HepG2 (cell line): Measurements from ENCODE around the gene MINDY2. TPM values are rescaled to one million over a fixed set of nuclear protein-coding genes. Genes with fewer than 3 reads are reported as not detected.

Source experiments
- ATAC-seq: fragments of 200-7000 bp; cut with Tn5 transposase; 3 replicates; pipeline ENCODE4 v1.9.1; 2020; ENCODE audit warnings: mild to moderate bottlenecking, moderate library complexity
- BruUV-seq: library from RNA; stranded (reverse); fragments of 400-500 nt; replicated peaks from 2 replicates; lab custom pipeline; 2021; lab: Mats Ljungman, UMichigan
- CTCF ChIA-PET: fragments of 300-600 bp; formaldehyde crosslinking; extraction: SDS; loops from one replicate; lab custom pipeline; 2021; ENCODE audit warnings: low total read pairs, inconsistent platforms, low intra/inter-chr PET ratio; lab: Yijun Ruan, JAX
- POLR2A ChIA-PET: fragments of 350-600 bp; sonication (Branson Sonifier 250); formaldehyde crosslinking; loops from one replicate; lab custom pipeline; 2020; ENCODE audit warnings: antibody characterized with exemption, inconsistent platforms; lab: Yijun Ruan, JAX
- DNase-seq: peaks from one replicate; pipeline ENCODE4 v3.0.0-alpha.2; 2015; ENCODE audit warnings: low spot score
- FAIRE-seq: peaks from 3 replicates; lab custom pipeline; 2011; peaks lifted over from hg19 to GRCh38; lab: Jason Lieb, UNC
- H2AFZ ChIP-seq: one replicate; pipeline ENCODE4 v1.6.1; 2011; ENCODE audit warnings: low read length, inconsistent platforms
- H3K27ac ChIP-seq: fragments of 300-600 bp; 3 replicates; pipeline ENCODE4 v1.8.0; 2011; ENCODE audit warnings: mixed run types, mild to moderate bottlenecking, mixed read lengths, low read length, inconsistent platforms; ENCODE audit not compliant: insufficient read depth; ENCODE audit errors: extremely low read length
- H3K27me3 ChIP-seq, 2 experiments: fragments of 200-600 bp in 1 of 2; 2 replicates in 1 of 2; 3 replicates in 1 of 2; pipeline versions ENCODE4 v1.6.0 to v1.8.0; 2011; ENCODE audit warnings: low read length in 2 of 2, mild to moderate bottlenecking in 2 of 2, moderate library complexity in 2 of 2, inconsistent platforms in 1 of 2; ENCODE audit not compliant: insufficient read depth in 2 of 2, control insufficient read depth in 1 of 2
- H3K36me3 ChIP-seq, 2 experiments: fragments of 200-600 bp in 1 of 2; replicated peaks in 1 of 2; 2 replicates in 1 of 2; 3 replicates in 1 of 2; pipeline versions ENCODE4 v1.5.1 to v1.8.0; 2011; ENCODE audit warnings: low read length in 2 of 2, inconsistent platforms in 1 of 2; ENCODE audit not compliant: insufficient read depth in 2 of 2, control insufficient read depth in 1 of 2
- H3K4me1 ChIP-seq: 2 replicates; pipeline ENCODE4 v1.5.1; 2012; ENCODE audit warnings: low read length, inconsistent platforms; ENCODE audit not compliant: insufficient read depth
- H3K4me2 ChIP-seq: 2 replicates; pipeline ENCODE4 v1.6.0; 2011; ENCODE audit warnings: low read depth, low read length, inconsistent platforms
- H3K4me3 ChIP-seq, 3 experiments: fragments of 200-600 bp in 1 of 3; sonication (generic), shearing (Covaris generic) in 1 of 3; replicated peaks in 1 of 3; 2 replicates each; pipeline ENCODE4 v1.5.1; 2011 to 2016; ENCODE audit warnings: low read length in 3 of 3, inconsistent platforms in 2 of 3, low read depth in 2 of 3, mild to moderate bottlenecking in 2 of 3, control low read depth in 1 of 3, mixed read lengths in 1 of 3; ENCODE audit not compliant: insufficient read depth in 1 of 3
- H3K79me2 ChIP-seq: one replicate; pipeline ENCODE4 v1.6.1; 2011; ENCODE audit warnings: low read length, inconsistent platforms; ENCODE audit not compliant: insufficient read depth
- H3K9ac ChIP-seq: 2 replicates; pipeline ENCODE4 v1.6.0; 2011; ENCODE audit warnings: mild to moderate bottlenecking, low read depth, low read length, inconsistent platforms; ENCODE audit not compliant: insufficient read depth
- H3K9me3 ChIP-seq: 2 replicates; pipeline ENCODE4 v1.5.1; 2012; ENCODE audit warnings: mild to moderate bottlenecking, low read length
- H4K20me1 ChIP-seq: 2 replicates; pipeline ENCODE4 v1.6.0; 2011; ENCODE audit warnings: inconsistent platforms, mild to moderate bottlenecking, low read length, moderate library complexity; ENCODE audit not compliant: insufficient read depth
- NFIB ChIP-seq: sonication (generic); formaldehyde crosslinking; IDR thresholded peaks from 2 replicates; pipeline ENCODE4 v1.9.0; 2021; ENCODE audit warnings: missing genetic modification reagents, mild to moderate bottlenecking, borderline replicate concordance
- NFKB2 ChIP-seq: sonication (generic); formaldehyde crosslinking; IDR thresholded peaks from 2 replicates; pipeline ENCODE4 v1.4.0; 2020; ENCODE audit warnings: missing genetic modification reagents, borderline replicate concordance
- PATZ1 ChIP-seq: sonication (generic); formaldehyde crosslinking; IDR thresholded peaks from 2 replicates; pipeline ENCODE4 v1.4.0; 2020; ENCODE audit warnings: missing genetic modification reagents
- PRDM10 ChIP-seq: sonication (generic); formaldehyde crosslinking; IDR thresholded peaks from 2 replicates; pipeline ENCODE4 v1.4.0; 2020; ENCODE audit warnings: low read depth, missing genetic modification reagents
- PRDM4 ChIP-seq: sonication (generic); formaldehyde crosslinking; IDR thresholded peaks from 2 replicates; pipeline ENCODE4 v1.9.0; 2021; ENCODE audit warnings: missing genetic modification reagents, borderline replicate concordance
- RFX5 ChIP-seq: IDR thresholded peaks from 2 replicates; pipeline ENCODE4 v1.6.1; 2011; ENCODE audit warnings: low read depth, low read length, improper control_type of control experiment
- THAP11 ChIP-seq: IDR thresholded peaks from 2 replicates; pipeline ENCODE4 v1.6.1; 2016; ENCODE audit warnings: missing biosample characterization, missing genetic modification reagents
- ZFP41 ChIP-seq: sonication (generic); formaldehyde crosslinking; IDR thresholded peaks from 2 replicates; pipeline ENCODE4 v1.4.0; 2020; ENCODE audit warnings: mild to moderate bottlenecking, missing genetic modification reagents, borderline replicate concordance
- ZNF792 ChIP-seq: IDR thresholded peaks from 2 replicates; pipeline ENCODE4 v1.6.1; 2016
- WGBS: methylation state at CpG from one replicate; pipeline ENCODE4 v1.1.6; 2017; ENCODE audit warnings: low lambda C conversion rate; 5-methylcytosine and 5-hydroxymethylcytosine counted together
- in situ Hi-C: cut with HindIII; loops from 2 replicates; pipeline ENCODE4 v1.10.0; 2017; ENCODE audit warnings: low pct_unique_long_range_greater_than_20kb; ENCODE audit not compliant: extremely low pct_ligation_motif_present
- intact Hi-C: fragments of 100-400 bp; cut with micrococcal nuclease; formaldehyde crosslinking; loops from one replicate; pipeline ENCODE4 v1.10.0; 2022; ENCODE audit not compliant: unreplicated experiment
- polyA plus RNA-seq, 8 experiments: library from polyadenylated mRNA; depleted of rRNA in 3 of 8; stranded (reverse) in 7 of 8; unstranded in 1 of 8; fragments of >200 nt; fragmentation: Illumina TruSeq in 4 of 8; extraction: Trizol in 4 of 8; gene quantifications; 2 replicates each; pipeline versions ENCODE4 v1.2.1 to v1.2.3, GENCODE V29; 2011 to 2016; ENCODE audit warnings: low read depth in 4 of 8, missing spikeins in 1 of 8, mixed read lengths in 1 of 8; ENCODE audit not compliant: insufficient read depth in 1 of 8
- total RNA-seq, 5 experiments: library from RNA; depleted of rRNA; stranded (reverse); fragments of >200 nt; fragmentation: Illumina TruSeq; extraction: Trizol; gene quantifications; 2 replicates each; pipeline ENCODE4 v1.2.3, GENCODE V29; 2016; ENCODE audit warnings: low read depth in 1 of 5

MINDY2 gene
- total and polyA plus RNA-seq, 2 of the 13 experiments (the other 11 are each of a cell fraction or from before 2014, with no cell fraction given): 7.2 to 12.6 TPM

- peak; percentile 66; the same call in 1 of the 2 replicates for TF ChIP-seq PRDM10 (CRISPR knock-in tag)
Observed at GRCh38 chr15:58748852-58749531, 22.1 kb upstream of the MINDY2 start (continued).

- Histone ChIP-seq H2AFZ (peak within 1 kb of the TSS; percentile 99), H3K9ac (peak within 1 kb of the TSS; percentile 96), H3K79me2 (peaks cover 48% of the 10 kb centered on the region), H3K36me3 (no peaks in the 10 kb centered on the region), H3K27me3 (no peaks in the 10 kb centered on the region; a peak in 1 of 5 replicates), H4K20me1 (peaks cover 21% of the 10 kb centered on the region), H3K4me3 (peak within 1 kb of the TSS; percentile 91 to 99 (median 95)), H3K4me1 (peaks cover 32% of the 10 kb centered on the region), H3K9me3 (no peaks in the 10 kb centered on the region), H3K4me2 (peak within 1 kb of the TSS; percentile 80), H3K27ac (peak within 1 kb of the TSS; percentile 97)
- WGBS: under 1% methylated on average over 46 of the region's 62 CpGs
- BruUV-seq: no TSS peak
- intact Hi-C loops (loop anchor here (1.0 to 10.0 kb wide), 3 partner anchors 22 to 317 kb away; partner anchors contain the start of genes LIPC and MINDY2), in situ Hi-C loops (loop anchor here (10.0 kb wide), 1 partner anchor 525 kb away; no protein-coding TSS in a partner anchor)
- ChIA-PET CTCF (no interaction called here), POLR2A (interaction anchor here (0.5 to 3.4 kb wide), 21 partner anchors 9 to 480 kb away, joined by 3 to 111 read pairs (median 4); partner anchors contain the start of gene MINDY2)
- DNase-seq (peak; percentile 95), FAIRE-seq (peak; percentile 92), ATAC-seq (peak; percentile 96)
- TF ChIP-seq ZNF792 (CRISPR knock-in tag): peak; percentile 10; the same call in 1 of the 2 replicates
- TF ChIP-seq NFIB (CRISPR knock-in tag): no peak
- TF ChIP-seq PATZ1 (CRISPR knock-in tag): peak; percentile 39
- TF ChIP-seq PRDM4 (CRISPR knock-in tag): no peak
- peak; percentile 67 for TF ChIP-seq THAP11 (CRISPR knock-in tag)
- TF ChIP-seq ZFP41: no peak
- peak; percentile 51; the same call in 1 of the 2 replicates for TF ChIP-seq NFKB2 (CRISPR knock-in tag)
- 0 out of 2 replicates have a peak, but pooled peaks have one; percentile 38 for TF ChIP-seq RFX5
Observed at GRCh38 chr15:58749532-58750337, 21.4 kb upstream of the MINDY2 start, which contains the start of gene ADAM10. Gene ADAM10, minus strand, starts transcription at chr15:58749707. Its CDS starts 173 bp downstream, at chr15:58749534.
